GM12878 (cell line): ENCODE data around the gene MCCD1. TPM values are rescaled to one million over a fixed set of nuclear protein-coding genes. Genes with fewer than 3 reads are reported as not detected.

Experiments used
- CHD4 ChIP-seq: fragments of 200-600 bp; sonication (generic); IDR thresholded peaks from 2 replicates; pipeline ENCODE4 v1.6.1; 2016; ENCODE audit warnings: mild to moderate bottlenecking
- CREM ChIP-seq: IDR thresholded peaks from 2 replicates; pipeline ENCODE4 v1.6.1; 2014; ENCODE audit warnings: antibody characterized with exemption, low read depth
- E2F4 ChIP-seq: IDR thresholded peaks from 2 replicates; pipeline ENCODE4 v1.6.1; 2012; ENCODE audit warnings: low read depth, low read length, improper control_type of control experiment
- EGR1 ChIP-seq, 2 experiments: IDR thresholded peaks; 1 replicate in 1 of 2; 2 replicates in 1 of 2; pipeline ENCODE4 v1.6.1; 2011 to 2012; ENCODE audit warnings: low read depth in 2 of 2, low read length in 2 of 2, borderline replicate concordance in 1 of 2, mild to moderate bottlenecking in 1 of 2, moderate library complexity in 1 of 2
- FOXK2 ChIP-seq: fragments of 450-650 bp; IDR thresholded peaks from 2 replicates; pipeline ENCODE4 v1.6.1; 2017; ENCODE audit warnings: mild to moderate bottlenecking, moderate library complexity
- GATAD2B ChIP-seq: fragments of 450-650 bp; conservative IDR thresholded peaks from 2 replicates; pipeline ENCODE4 v1.6.1; 2017; ENCODE audit warnings: low read depth, mild to moderate bottlenecking, moderate library complexity
- IKZF1 ChIP-seq: fragments of 450-650 bp; conservative IDR thresholded peaks from 2 replicates; pipeline ENCODE4 v1.6.1; 2017; ENCODE audit warnings: antibody characterized with exemption, mild to moderate bottlenecking
- MEF2A ChIP-seq: IDR thresholded peaks from 2 replicates; pipeline ENCODE4 v1.6.1; 2011; ENCODE audit warnings: low read depth, mild to moderate bottlenecking, low read length, moderate library complexity; ENCODE audit not compliant: insufficient read depth
- NFYA ChIP-seq: IDR thresholded peaks from 2 replicates; pipeline ENCODE4 v1.6.1; 2011; ENCODE audit warnings: low read depth, mild to moderate bottlenecking, low read length, improper control_type of control experiment, borderline replicate concordance
- PML ChIP-seq: IDR thresholded peaks from 2 replicates; pipeline ENCODE4 v1.6.1; 2012; ENCODE audit warnings: low read length, inconsistent platforms
- RELA ChIP-seq: fragments of 450-650 bp; IDR thresholded peaks from 2 replicates; pipeline ENCODE4 v1.8.0; 2014; ENCODE audit warnings: borderline replicate concordance; ENCODE audit not compliant: partially characterized antibody
- SMC3 ChIP-seq: IDR thresholded peaks from 2 replicates; pipeline ENCODE4 v1.6.1; 2011; ENCODE audit warnings: low read length, improper control_type of control experiment, borderline replicate concordance
- WRNIP1 ChIP-seq: IDR thresholded peaks from 2 replicates; pipeline ENCODE4 v1.6.1; 2011; ENCODE audit warnings: low read depth, low read length, improper control_type of control experiment, borderline replicate concordance
- ZBED1 ChIP-seq: IDR thresholded peaks from 2 replicates; pipeline ENCODE4 v1.6.1; 2016; ENCODE audit warnings: borderline replicate concordance
- ZBTB40 ChIP-seq: fragments of 450-650 bp; IDR thresholded peaks from 2 replicates; pipeline ENCODE4 v1.6.1; 2016; ENCODE audit warnings: mild to moderate bottlenecking, moderate library complexity, borderline replicate concordance
- ZNF207 ChIP-seq: fragments of 450-650 bp; IDR thresholded peaks from 2 replicates; pipeline ENCODE4 v1.6.1; 2014; ENCODE audit warnings: antibody characterized with exemption, mild to moderate bottlenecking, borderline replicate concordance
- ZNF622 ChIP-seq: fragments of 450-650 bp; IDR thresholded peaks from 2 replicates; pipeline ENCODE4 v1.6.1; 2017; ENCODE audit warnings: mild to moderate bottlenecking, inconsistent platforms
- polyA plus RNA-seq, 11 experiments: library from polyadenylated mRNA; depleted of rRNA in 4 of 11; unstranded in 6 of 11; stranded (reverse) in 5 of 11; fragments of >200 nt; fragmentation: Nextera tagmentation in 4 of 11; fragmentation: Illumina TruSeq in 1 of 11; extraction: Ambion mirVana in 4 of 11; extraction: Trizol in 1 of 11; gene quantifications; 1 replicate in 1 of 11; 2 replicates in 10 of 11; pipeline versions ENCODE4 v1.2.1 to v1.2.3, GENCODE V29; 2011 to 2016; ENCODE audit warnings: inconsistent platforms in 2 of 11, missing spikeins in 2 of 11, low read depth in 1 of 11
- total RNA-seq, 4 experiments: library from RNA; depleted of rRNA in 3 of 4; stranded (reverse); fragments of >200 nt in 3 of 4; fragmentation: Illumina TruSeq in 1 of 4; extraction: Trizol in 1 of 4; gene quantifications; 2 replicates each; pipeline versions ENCODE4 v1.2.1 to v1.2.3, GENCODE V29; 2013 to 2021
- TF ChIP-seq, protein P1 (sequence below): fragments of 150-350 bp; IDR thresholded peaks from 2 replicates; pipeline ENCODE4 v1.6.1; 2014; ENCODE audit warnings: mild to moderate bottlenecking, low read depth, low read length
- TF ChIP-seq, protein P2 (sequence below): IDR thresholded peaks from 2 replicates; pipeline ENCODE4 v1.6.1; 2011; ENCODE audit warnings: borderline replicate concordance, low read depth, mild to moderate bottlenecking, moderate library complexity, low read length; ENCODE audit not compliant: insufficient read depth, poor library complexity, severe bottlenecking

The MCCD1 gene
- total and polyA plus RNA-seq, 10 of the 15 experiments (the other 5 are each of a cell fraction or from before 2014, with no cell fraction given): not detected

GRCh38 chr6:31546339-31546957, 17.7 kb downstream of the MCCD1 start, which contains the start of gene ATP6V1G2 (continued):
- TF ChIP-seq CREM (peak; percentile 58), MEF2A (0 out of 2 replicates have a peak, but pooled peaks have one; percentile 17), CHD4 (no peak), ZNF207 (peak; percentile 25; the same call in 1 of the 2 replicates), SMC3 (peak; percentile 95), E2F4 (no peak), ZBTB40 (no peak), EGR1 (IDR thresholded peaks at IDR 0.05; ENCODE audit: borderline replicate concordance in 1 of 2, low read depth in 2 of 2, low read length in 2 of 2) (peak in 1 of 2 experiments; percentile 43; a peak in 1 of 3 replicates), NFYA (no peak), IKZF1 (peak; percentile 81), ZNF622 (no peak), RELA (no peak), WRNIP1 (no peak), PML (no peak), FOXK2 (no peak), ZBED1 (no peak), GATAD2B (no peak)
- TF ChIP-seq, protein P1, sequence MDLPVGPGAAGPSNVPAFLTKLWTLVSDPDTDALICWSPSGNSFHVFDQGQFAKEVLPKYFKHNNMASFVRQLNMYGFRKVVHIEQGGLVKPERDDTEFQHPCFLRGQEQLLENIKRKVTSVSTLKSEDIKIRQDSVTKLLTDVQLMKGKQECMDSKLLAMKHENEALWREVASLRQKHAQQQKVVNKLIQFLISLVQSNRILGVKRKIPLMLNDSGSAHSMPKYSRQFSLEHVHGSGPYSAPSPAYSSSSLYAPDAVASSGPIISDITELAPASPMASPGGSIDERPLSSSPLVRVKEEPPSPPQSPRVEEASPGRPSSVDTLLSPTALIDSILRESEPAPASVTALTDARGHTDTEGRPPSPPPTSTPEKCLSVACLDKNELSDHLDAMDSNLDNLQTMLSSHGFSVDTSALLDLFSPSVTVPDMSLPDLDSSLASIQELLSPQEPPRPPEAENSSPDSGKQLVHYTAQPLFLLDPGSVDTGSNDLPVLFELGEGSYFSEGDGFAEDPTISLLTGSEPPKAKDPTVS: no peak
- TF ChIP-seq, protein P2, sequence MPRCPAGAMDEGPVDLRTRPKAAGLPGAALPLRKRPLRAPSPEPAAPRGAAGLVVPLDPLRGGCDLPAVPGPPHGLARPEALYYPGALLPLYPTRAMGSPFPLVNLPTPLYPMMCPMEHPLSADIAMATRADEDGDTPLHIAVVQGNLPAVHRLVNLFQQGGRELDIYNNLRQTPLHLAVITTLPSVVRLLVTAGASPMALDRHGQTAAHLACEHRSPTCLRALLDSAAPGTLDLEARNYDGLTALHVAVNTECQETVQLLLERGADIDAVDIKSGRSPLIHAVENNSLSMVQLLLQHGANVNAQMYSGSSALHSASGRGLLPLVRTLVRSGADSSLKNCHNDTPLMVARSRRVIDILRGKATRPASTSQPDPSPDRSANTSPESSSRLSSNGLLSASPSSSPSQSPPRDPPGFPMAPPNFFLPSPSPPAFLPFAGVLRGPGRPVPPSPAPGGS: no peak
